Activated CD4-positive, alpha-beta T cell treated with anti-CD3 and anti-CD28 coated beads, Interleukin-2, amount 50 U/mL, for 1 hour (primary cell): ENCODE measurements around the gene TREM1.
"Not testable (repeated sequence)": the region's sequence is repeated elsewhere in the genome, so short reads cannot be mapped to it uniquely, and the experiment has no call there.

Experiments
- DNase-seq: peaks from one replicate; pipeline ENCODE4 v3.0.0-alpha.2; 2020

TREM1 gene

DNA sequence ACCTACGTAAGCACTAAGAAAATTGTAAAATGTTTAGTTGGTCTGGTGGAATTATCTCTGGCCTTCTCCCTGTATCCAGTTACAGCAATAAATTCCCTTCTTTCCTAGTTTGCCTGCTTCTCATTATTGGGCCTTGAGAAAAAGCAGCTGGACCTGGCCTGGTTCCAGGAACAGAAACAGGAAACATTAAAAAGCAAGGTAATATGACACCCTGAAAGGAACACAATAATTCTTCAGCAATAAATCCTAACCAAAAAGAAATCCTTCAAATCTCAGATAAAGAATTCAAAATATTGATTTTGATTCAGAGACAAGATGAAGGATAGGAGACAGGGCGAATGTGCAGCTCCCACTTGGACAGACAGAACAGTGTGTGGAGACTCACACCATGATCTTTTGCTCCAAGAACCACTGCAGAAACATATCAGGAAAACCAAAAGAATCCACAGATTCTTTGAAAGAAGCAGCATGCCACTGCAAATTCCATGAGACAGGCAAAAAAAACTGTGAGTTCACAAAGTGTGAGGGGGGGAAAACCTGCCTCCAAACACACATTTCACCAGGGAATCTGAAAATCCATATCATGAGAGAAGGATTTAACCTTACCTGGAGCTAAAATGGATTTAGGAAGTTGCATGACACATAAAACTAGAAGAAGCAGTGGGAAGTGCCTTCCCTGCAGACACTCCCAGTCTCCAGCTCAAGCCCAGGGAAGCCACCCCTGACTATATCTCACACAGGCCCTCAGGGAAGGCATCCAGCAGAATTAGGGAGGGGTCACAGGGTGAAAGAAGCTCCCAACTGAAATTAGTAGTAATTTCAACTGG lies 28.9 kb downstream of the TREM1 start:
- no peak for DNase-seq

DNA sequence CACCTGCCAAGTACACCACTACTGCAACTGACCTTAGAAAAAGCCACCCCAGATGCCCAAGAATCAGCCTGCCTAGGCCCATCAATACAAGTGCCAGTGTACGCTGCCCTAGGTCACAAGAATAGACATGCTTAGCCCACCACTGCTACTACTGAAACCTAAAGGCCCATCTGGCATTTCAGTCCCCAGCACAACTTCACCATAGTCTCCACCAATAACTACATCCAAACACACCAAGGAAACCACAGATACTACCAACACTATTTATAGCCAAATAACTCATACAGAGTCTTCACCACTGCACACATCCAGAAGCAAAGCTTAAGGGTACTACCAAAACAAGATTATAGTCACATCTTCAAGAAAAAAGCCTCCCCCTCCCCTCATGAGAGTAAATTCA lies 30.1 kb downstream of the TREM1 start:
- DNase-seq, result no peak

DNA sequence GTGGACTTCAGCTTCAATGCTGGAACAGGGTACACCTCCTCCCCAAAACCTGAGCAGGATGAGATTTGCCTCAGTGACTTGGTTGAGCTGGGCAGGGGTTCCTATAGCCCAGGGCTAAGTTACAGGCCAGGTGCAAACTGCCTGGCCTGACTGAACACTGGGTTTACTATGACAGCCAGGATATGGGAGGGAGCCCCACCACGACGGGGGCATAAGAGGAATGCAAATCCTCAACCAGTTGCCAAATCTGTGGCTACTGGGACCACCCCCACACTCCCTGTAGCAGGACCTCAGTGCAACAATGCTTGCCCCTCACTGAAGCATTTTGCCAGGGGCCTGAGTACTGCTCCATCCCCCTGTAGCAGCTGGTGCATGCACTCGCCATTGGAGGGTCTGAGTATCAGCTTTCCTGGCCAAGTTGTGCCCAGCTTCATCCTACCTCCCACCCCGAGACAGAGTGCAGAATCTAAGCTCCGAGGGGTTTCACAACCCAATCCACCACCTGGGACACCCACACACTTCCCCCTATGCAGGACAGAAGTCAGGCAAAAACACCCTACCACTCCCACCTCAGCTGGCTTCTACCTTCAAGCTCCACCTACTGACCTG lies 30.7 kb downstream of the TREM1 start:
- no peak for DNase-seq

DNA sequence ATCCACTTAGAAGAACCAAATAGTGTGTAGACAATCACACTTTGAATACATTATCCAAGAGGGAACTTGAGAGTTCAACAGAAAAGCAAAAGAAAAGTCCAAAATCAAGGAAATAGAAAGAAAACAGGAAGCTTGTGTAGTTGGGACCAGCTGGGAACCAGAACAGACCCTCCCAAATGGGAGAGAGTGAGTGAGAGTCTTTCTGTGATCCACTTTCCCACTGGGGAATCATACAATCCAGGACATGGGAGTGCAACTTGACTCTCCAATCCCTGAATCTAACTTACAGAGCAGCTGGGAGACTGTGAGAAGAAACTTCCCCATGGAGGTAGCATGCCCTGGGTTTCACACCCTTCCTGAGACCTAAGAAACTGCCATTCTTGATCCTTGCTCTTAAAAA lies 31.4 kb downstream of the TREM1 start:
- no peak for DNase-seq

DNA sequence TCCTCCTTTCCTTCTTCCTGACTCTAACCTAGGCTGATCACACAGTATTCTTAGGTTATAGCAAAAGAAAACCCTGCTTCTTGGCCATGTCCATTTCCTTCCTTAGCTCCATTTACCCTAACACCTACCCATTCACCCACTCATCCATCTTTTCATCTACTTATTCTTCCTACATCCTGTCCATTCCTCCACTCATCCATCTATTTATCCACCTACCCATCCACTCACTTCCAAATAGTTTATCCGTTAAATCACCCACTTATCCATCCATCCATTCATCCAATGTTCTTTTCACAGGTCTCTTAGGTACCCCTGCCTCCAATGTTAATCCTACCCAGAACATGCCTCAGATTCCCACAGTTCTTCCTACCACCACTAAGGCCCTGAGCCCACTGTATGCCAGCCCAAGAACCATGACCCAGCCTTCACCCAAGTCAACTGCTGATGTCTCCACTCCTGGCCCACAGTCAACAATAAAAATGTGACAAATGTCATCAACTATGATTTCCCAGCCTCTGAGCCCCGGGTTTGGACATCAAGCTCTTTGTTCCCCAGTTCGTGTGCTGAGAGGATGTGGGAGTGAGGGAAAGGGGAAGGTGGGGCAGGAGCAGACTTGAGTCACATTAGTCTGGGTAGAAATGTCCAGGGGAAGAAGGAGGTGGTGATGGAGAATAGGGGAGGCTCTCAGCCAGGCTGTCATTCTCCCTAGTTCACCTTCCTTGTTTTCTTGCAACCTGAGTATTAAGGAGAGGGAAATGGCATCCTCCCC lies 33.9 kb downstream of the TREM1 start:
- no peak for DNase-seq

DNA sequence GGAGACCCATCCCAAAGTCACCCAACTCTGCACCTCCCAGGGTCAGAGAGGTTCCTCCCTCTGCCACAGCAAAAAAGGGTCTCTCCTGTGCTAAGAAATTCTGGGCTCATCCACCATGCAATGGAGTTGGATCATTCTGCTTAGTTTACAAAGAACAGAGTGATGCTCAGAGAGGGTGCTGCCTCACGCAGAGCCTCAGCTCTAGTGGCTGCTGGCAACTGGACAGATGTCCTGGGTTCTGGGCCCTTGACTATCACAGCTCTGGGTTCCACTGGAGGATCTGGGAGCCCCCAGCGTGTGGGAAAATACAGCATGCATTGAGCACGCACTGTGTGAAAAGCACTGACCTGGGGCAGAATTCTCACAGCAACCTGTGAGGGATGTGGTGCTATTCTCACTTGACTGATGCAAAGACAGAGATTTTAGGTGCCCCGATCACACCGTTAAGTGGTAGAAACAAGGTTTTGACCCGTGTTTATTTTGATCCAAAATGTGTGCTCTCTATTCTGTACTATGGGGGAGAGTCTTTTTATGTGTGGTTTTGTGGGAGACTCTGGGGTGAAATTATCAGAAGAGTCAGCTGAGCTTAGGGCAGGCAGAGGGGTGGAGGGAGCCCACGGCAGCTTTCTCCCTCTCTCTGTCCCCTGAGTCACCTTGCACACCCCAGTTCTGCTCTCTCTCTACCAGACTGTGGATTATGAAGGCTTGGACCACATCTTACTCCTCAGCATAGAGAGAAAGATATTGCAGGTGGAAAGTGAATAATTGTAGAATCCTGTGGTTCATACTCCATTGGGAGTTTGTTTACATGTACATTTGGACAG lies 38.4 kb downstream of the TREM1 start:
- DNase-seq, result no peak

DNA sequence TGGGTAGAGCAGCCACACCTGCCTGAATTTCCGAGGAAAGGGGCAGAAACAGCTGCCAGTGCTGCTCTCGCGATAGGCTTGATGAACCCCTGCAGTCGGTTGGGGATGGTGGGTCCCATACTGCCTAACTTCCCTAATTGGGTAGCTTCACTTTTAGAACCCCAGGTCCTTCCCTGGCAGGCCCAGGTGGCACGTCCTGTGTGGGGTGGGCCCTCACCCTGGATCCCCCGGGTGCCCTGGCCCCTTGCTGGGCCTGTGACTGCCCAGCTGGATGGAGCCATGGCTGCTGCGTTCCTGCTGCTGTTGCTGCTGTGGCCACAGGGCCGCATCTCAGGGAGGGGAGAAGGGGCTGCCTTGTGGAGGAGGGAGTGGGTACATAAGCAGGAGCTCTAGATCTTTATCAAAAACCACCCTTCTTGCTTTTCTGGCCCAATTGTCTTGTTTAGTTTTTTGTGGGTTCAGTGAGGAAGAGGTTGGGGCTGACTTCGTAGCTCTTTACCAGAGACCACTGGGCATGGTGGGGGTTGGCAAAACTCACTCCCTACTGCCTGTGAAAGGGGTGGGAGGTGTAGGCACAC lies 39.1 kb downstream of the TREM1 start:
- DNase-seq, result no peak

DNA sequence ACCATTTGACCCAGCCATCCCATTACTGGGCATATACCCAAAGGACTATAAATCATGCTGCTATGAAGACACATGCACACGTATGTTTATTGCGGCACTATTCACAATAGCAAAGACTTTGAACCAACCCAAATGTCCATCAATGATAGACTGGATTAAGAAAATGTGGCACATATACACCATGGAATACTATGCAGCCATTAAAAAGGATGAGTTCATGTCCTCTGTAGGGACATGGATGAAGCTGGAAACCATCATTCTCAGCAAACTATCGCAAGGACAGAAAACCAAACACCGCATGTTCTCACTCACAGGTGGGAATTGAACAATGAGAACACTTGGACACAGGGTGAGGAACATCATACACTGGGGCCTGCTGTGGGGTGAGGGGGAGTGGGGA lies 40.0 kb downstream of the TREM1 start:
- not testable (repeated sequence) for DNase-seq

DNA sequence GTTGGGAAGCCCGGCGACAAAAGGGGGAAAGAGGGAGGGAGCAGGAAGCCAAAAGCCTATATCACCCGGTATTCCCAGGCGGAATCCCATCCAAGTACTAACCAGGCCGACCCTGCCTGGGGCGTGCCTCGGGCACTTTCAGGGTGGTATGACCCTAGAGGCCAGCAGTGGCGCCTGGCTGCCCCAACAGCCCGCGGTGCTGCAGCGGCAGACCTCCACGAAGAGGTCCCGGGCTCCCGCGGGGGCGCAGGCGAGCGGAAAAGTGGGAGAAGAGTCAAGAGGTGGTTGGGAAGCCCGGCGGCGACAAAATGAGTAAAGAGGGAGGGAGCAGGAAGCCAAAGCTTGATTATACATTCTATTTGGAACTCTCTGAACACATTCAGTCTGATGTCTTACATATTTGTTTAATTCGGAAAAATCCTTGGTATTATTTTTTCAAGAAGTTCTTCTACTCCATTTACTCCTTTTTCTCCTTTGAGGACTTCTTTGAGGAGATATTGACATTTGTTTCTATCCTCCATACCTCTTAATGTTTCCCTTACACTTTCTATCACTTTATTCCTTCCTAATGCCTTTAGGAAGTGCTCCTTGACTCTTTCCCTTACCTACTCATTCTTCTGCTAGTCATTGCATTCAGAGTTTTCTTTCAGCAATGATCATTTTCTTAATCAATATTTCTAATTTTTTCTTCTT lies 46.9 kb downstream of the TREM1 start:
- DNase-seq, result no peak

DNA sequence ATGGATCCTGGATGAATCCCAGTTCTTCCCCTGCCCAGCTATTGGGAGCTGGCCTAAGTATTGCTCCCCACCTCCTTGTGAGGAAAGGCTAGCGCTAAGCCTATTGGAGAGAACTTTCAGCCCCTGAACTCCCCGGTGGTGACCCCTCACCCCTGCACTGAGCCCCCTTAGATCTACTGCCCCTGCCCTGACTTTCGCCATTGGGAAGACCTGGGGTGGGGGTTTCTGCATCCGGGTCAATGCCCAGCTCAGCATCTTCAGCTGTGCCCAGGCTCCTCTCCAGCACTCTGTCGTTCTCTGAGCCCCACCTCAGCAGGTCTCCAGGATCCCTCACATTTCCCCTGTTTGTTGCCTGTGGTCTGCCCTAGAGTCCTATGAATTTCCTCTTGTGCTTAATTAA lies 49.4 kb downstream of the TREM1 start:
- DNase-seq, result no peak

DNA sequence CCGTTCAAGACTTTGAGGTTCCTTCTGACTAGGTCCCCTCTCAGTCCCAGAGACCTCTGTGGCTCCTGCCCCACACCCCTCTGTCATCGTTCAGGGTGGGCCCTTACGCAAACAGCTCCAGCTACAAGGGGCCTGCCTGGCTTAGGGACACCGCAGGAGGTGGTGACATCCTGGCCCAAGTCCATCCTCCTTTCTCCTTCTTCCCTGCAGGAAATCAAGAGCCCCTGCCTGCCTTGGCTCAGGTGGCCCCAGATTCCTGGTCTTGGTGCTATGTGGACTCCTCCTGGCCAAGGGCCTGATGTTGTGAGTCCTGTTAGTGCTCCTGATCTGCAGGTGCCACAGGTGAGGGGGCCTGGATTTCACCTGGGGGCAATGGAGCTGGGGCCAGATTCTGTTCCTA lies 50.2 kb downstream of the TREM1 start:
- no peak for DNase-seq

DNA sequence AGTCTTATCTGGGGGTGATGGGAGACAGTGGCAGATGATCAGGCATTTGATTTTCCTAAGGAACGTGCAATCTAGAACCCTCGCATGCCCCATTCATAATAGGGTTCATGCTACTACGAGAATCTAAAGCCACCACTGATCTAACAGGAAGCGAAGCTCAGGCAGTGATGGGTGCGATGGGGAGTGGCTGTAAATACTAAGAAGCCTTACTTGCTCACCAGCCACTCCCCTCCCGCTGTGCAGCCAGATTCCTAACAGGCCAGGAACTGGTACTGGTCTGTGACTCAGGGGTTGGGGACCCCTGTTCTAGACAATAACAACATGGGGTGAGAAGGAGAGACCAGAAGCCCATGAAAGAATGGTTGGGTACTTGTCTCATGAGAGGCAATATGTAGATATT lies 53.8 kb downstream of the TREM1 start:
- no peak for DNase-seq

DNA sequence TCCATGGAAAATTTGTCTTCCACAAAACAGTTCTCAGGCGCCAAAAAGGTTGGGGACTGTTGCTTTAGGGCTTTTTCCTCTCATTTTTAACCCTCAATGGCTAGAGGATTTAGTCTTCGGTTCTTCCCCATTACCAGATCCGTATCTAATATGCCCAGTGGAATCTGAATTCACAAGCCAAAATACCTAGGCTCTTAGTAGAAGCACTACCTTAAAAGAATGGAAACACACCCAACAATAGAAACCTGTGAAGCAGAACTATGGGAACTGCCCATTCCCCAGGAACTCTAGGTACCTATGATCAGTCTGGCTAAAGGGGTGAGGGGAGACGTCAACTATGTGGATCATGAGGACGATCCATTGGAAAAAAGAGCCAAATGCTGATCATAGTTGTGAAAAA lies 55.2 kb downstream of the TREM1 start:
- DNase-seq, result no peak

DNA sequence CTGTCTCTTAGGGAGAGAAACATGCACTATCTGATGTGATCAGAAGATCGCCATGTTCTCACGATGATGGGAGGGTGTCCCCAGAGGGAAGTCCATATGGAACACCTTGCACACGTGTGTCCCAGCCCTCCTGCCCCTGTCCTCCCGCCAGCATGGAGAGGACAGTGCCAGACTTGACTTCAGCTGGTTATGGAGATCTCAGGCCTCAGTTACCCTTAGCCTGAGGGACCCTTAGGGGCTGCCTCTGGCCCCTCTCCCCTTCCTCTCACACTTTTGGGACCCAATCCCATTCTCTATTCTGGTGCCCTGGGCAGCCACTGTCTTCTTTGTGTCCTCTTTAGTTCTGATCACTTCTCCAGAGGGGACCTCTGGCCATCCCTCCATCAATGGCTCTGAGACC lies 56.8 kb downstream of the TREM1 start:
- no peak for DNase-seq

DNA sequence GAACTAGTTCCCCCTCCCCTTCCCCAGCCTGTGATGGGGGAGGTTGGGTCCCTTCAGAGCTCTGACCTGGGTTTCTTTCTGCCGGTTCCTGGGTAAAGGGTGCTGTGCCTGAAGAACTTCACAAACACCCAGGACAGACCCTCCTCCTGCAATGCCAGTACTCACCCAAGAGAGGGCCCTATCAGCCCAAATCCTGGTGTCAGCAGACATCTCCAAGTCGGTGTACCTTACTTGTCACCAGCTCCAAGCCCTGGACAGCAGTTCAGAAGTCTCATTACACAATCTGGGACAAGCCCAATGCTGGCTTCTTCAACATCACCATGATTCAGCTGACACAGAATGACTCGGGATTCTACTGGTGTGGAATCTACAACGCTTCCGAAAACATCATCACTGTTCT lies 57.9 kb downstream of the TREM1 start:
- no peak for DNase-seq

DNA sequence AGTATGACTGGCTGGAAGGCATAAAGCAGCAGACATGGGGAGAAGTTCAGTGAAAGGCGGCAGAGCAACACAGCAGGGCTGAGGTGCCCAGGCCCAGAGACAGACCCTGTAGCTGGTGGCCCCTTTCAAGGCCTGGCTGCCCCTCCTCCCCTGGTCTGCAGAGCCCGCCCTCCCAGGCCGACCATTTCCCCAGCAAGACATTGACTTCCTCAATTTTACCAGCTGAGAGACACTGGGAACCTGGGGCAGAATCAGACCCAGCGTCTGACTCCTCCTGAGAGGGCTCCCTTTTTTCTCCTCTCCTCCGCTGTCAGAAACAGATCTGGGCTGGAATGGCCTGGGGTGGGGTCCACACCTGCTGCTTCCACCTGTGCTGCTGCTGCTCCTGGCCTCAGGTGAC lies 58.4 kb downstream of the TREM1 start, which contains the start of gene TREML4:
TREML4 (plus strand) TSS at position 254 of the 400 bp plus-strand sequence; CDS start at position 333, 79 bp downstream.
- DNase-seq, result no peak

DNA sequence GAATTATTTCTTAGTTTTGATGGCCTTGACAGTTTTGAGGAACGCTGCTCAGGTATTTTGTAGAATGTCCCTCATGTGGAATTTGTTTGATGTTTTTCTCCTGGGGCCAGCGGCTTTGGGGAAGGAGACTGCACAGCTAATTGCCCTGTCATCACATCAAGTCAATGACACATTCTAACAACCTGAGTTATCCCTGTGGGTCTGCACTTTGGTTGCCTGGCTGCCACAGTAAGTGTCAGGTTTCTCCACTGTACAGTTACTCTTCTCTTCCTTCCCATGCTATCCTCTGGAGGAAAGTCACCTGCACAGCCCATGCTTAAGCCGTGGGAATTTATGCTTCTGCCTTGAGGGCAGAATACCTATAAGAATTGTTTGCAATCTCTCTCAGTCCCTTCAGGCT lies 59.7 kb downstream of the TREM1 start:
- DNase-seq, result no peak

DNA sequence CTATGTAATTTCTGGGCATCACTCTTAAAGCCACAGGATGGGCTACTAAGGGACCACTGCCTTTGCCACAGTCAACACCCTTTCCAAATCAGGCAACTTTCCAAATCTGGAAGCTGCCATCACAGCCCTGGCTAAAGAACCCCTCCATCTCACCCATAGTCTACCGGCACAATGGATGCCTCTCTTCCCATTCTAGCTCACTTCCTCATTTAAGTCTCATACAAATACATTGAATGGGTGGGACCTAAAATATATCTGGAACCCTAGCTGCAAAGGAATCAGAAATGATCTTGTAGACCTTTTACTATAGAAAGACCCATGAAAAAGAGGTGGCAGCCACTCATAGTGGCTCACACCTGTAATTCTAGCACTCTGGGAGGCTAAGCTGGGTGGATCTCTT lies 61.7 kb downstream of the TREM1 start:
- DNase-seq, result no peak
